NCI-H460 (cell line): ENCODE measurements around the gene MSTO1. TPM values are rescaled to one million over a fixed set of nuclear protein-coding genes. Genes with fewer than 3 reads are reported as not detected.

Experiments
- small RNA-seq, 2 experiments: library from RNA; depleted of rRNA; stranded (forward); fragments of <200 nt; gene quantifications; one replicate each; pipeline ENCODE3, GENCODE V24; 2014
- total RNA-seq: library from RNA; depleted of rRNA; stranded (reverse); fragments of >200 nt; shearing (Covaris generic); gene quantifications from 2 replicates; pipeline ENCODE4 v1.2.3, GENCODE V29; 2014; rRNA removed

The MSTO1 gene
- total RNA-seq, 1 experiment from 2014 or later, result 29.2 TPM

Small RNA genes lying within 50 kb of the gene (small RNA-seq; reads per million reads assigned to genes)
- gene AL353807.4, result 0 reads per million in 2 experiments

Other genes starting within 250 kb of the MSTO1 start
- 42.7 and 46.5 TPM in 2 replicates for gene ASH1L, start 47.4 kb upstream of the MSTO1 start, total RNA-seq
- gene YY1AP1, start 78.6 kb downstream of the MSTO1 start, total RNA-seq, result 48.4 and 55.1 TPM in 2 replicates
- gene DAP3, start 78.9 kb downstream of the MSTO1 start, total RNA-seq, result 171 and 188 TPM in 2 replicates
- gene GON4L, start 247.0 kb downstream of the MSTO1 start, total RNA-seq, result 27.9 and 33.9 TPM in 2 replicates
- gene SYT11, start 249.3 kb downstream of the MSTO1 start, total RNA-seq, result 0.14 and 0.37 TPM in 2 replicates